Right atrium auricular region (tissue), 2 donors: ENCODE measurements around the gene EFEMP1. TPM values are rescaled to one million over a fixed set of nuclear protein-coding genes. Genes with fewer than 3 reads are reported as not detected.

ENCODE experiments used
- DNase-seq: peaks from one replicate; pipeline ENCODE4 v3.0.0-alpha.2; 2019; ENCODE audit warnings: low spot score
- H3K27ac ChIP-seq, 2 donors: fragments of 200-600 bp; sonication (generic); 1 replicate in 1 of 2; 2 replicates in 1 of 2; pipeline ENCODE4 v1.5.1; 2016 to 2019
- H3K27me3 ChIP-seq, 2 donors: fragments of 200-600 bp; sonication (generic); one replicate each; pipeline versions ENCODE4 v1.5.1 to v1.6.0; 2017 to 2019
- H3K36me3 ChIP-seq: fragments of 200-600 bp; sonication (generic); one replicate; pipeline ENCODE4 v1.5.1; 2016
- H3K4me1 ChIP-seq, 2 donors: fragments of 200-600 bp; sonication (generic); one replicate each; pipeline versions ENCODE4 v1.5.1 to v1.6.0; 2017 to 2019
- H3K4me3 ChIP-seq, 2 donors: fragments of 200-600 bp; sonication (generic); 1 replicate in 1 of 2; 2 replicates in 1 of 2; pipeline ENCODE4 v1.5.1; 2017 to 2019; ENCODE audit warnings: mild to moderate bottlenecking in 1 of 2, moderate library complexity in 1 of 2
- H3K9me3 ChIP-seq, 2 donors: fragments of 200-600 bp; sonication (generic); one replicate each; pipeline ENCODE4 v1.5.1; 2019
- CTCF ChIP-seq, 2 donors: fragments of 200-600 bp; sonication (generic); IDR thresholded peaks; one replicate each; pipeline ENCODE4 v1.5.1; 2019; ENCODE audit warnings: antibody characterized with exemption in 2 of 2
- total RNA-seq, 2 donors: library from RNA; depleted of rRNA; stranded (reverse); fragments of >200 nt; gene quantifications; one replicate each; pipeline ENCODE4 v1.1.0, GENCODE V29; 2016

EFEMP1 gene
- total RNA-seq, 2 donors from 2014 or later, result 246 to 308 TPM

DNA sequence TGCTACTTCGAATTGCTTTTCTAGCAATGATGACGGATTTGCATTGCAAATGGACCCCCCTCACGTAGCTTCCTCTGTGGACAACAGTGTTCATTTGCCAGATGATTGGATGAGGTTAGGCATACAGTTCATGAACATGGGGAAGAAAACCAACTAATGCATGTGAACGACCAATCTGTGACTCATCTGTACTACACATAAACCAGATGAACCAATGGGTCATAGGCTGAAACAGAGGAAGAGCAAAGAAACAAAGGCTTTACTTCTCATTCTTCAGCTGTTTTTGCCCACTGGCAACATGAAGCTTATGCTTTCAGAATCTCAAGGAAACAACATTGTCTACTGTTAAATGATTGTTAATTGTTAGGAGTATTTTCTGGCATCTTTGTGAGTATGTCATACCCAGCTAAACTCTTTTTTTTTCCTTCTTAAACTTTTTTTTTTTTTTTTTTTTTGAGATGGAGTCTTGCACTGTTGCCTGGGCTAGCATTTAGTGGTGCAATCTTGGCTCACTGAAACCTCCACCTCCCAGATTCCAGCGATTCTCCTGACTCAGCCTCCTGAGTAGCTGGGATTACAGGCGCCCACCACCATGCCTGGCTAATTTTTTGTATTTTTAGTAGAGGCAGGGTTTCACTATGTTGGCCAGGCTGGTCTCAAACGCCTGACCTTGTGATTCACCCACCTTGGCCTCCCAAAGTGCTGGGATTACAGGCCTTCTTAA, 35.5 kb downstream of the EFEMP1 start:
- H3K27ac ChIP-seq, result peak overlapping the region; percentile 34 to 88
- no peak for DNase-seq
- H3K4me3 ChIP-seq, result no peak overlapping the region
- H3K36me3 ChIP-seq, result no peaks in the 10 kb centered on the region
- no peaks in the 10 kb centered on the region for H3K27me3 ChIP-seq
- H3K4me1 ChIP-seq, result peaks cover 0 to 60% of the 10 kb centered on the region in 2 donors
- no peak for TF ChIP-seq CTCF (IDR thresholded peaks at IDR 0.05)
- no peaks in the 10 kb centered on the region for H3K9me3 ChIP-seq

GRCh38 chr2:55887351-55887750, 36.2 kb downstream of the EFEMP1 start:
- Histone ChIP-seq H3K36me3 (no peaks in the 10 kb centered on the region), H3K4me3 (no peak overlapping the region), H3K9me3 (no peaks in the 10 kb centered on the region), H3K27me3 (no peaks in the 10 kb centered on the region), H3K27ac (peak overlapping the region; percentile 60 to 88), H3K4me1 (peaks cover 0 to 60% of the 10 kb centered on the region in 2 donors)
- DNase-seq, result no peak
- no peak for TF ChIP-seq CTCF (IDR thresholded peaks at IDR 0.05)

DNA sequence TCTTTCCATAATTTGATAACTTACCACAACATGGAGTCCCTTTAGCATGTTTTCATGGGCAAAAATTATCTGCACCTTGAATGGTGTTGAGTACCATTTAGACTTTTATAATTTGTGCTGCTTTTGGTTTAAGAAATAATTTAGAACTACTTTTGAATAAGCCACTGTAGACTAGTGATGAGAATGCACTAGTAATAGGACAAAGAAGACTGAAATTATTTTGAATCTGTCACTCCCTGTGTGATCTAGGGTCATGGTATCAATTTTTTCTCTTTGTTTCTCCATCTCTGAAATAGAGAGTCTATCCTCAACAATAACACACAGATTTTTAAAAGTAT, 37.7 kb downstream of the EFEMP1 start:
- no peak for DNase-seq
- H3K4me1 ChIP-seq, result peaks cover 0 to 61% of the 10 kb centered on the region in 2 donors
- peak overlapping the region; percentile 60 to 88 for H3K27ac ChIP-seq
- TF ChIP-seq CTCF (IDR thresholded peaks at IDR 0.05), result no peak
- H3K36me3 ChIP-seq, result no peaks in the 10 kb centered on the region
- H3K4me3 ChIP-seq, result no peak overlapping the region
- no peaks in the 10 kb centered on the region for H3K9me3 ChIP-seq
- no peaks in the 10 kb centered on the region for H3K27me3 ChIP-seq

DNA sequence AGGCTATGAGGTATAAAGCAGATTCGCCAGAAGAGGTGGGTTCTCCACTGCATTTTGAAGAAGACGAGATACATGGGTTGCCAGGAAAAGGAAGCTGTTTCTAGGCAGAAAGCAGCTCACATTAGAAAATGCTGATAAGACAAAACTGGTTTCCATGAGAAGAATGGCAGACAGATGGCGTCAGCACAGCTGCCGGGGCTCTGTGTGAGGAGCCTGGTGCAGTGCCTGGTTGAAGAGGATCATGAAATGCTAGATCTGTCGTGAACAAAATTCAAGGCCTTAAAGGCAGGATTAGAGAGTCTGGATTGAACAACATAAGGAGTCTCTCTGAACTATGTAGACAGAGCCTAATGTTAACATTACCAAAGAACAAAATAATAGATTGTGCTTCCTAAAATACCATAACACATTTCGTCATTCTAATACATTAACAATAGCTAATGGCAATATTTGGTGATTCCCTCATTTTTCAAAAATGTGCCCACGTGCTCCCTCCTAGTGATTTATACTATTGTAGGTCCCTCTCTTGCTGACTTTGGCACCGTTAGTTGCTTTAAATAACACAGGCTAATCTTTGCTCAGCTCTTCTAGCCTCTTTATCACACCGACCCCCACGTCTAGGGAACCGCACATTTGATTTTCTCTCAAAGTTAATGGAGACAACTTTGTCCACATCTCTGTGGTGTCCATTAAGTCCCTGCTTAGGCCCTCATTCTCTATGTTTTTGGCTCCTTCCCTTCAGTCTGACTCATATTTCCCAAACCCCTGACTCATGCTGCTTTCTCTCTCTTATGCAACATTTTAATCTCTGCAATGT, 38.2 kb downstream of the EFEMP1 start:
- no peak for TF ChIP-seq CTCF (IDR thresholded peaks at IDR 0.05)
- Histone ChIP-seq H3K36me3 (no peaks in the 10 kb centered on the region), H3K4me1 (peaks cover 0 to 67% of the 10 kb centered on the region in 2 donors), H3K4me3 (no peak overlapping the region), H3K9me3 (no peaks in the 10 kb centered on the region), H3K27ac (peak overlapping the region; percentile 60 to 88), H3K27me3 (no peaks in the 10 kb centered on the region)
- no peak for DNase-seq

- Histone ChIP-seq H3K36me3 (no peaks in the 10 kb centered on the region), H3K27ac (peak overlapping the region; percentile 43 to 88), H3K4me1 (peaks cover 0 to 66% of the 10 kb centered on the region in 2 donors), H3K9me3 (no peaks in the 10 kb centered on the region), H3K4me3 (no peak overlapping the region), H3K27me3 (no peaks in the 10 kb centered on the region)
- TF ChIP-seq CTCF (IDR thresholded peaks at IDR 0.05), result no peak
- DNase-seq, result no peak
These were observed 39.8 kb downstream of the EFEMP1 start for GRCh38 chr2:55883829-55884228.
